AG09309 (cell line): Measurements from ENCODE around the gene ASNS.
"Not testable (repeated sequence)": the region's sequence is repeated elsewhere in the genome, so short reads cannot be mapped to it uniquely, and the experiment has no call there.

Source experiments
- DNase-seq: peaks from one replicate; pipeline ENCODE4 v3.0.0-alpha.2; 2010; ENCODE audit warnings: low read depth
- H3K4me3 ChIP-seq: 2 replicates; pipeline ENCODE4 v1.5.1; 2011; ENCODE audit warnings: mild to moderate bottlenecking, low read depth, low read length, moderate library complexity; ENCODE audit not compliant: control insufficient read depth
- CTCF ChIP-seq: IDR thresholded peaks from 2 replicates; pipeline ENCODE4 v1.5.1; 2011; ENCODE audit warnings: mild to moderate bottlenecking, low read depth, low read length, inconsistent platforms; ENCODE audit not compliant: insufficient read depth, control insufficient read depth; ENCODE audit errors: missing control alignments

The ASNS gene

GRCh38 chr7:97872025-97872669 is at the start of gene ASNS:
ASNS (minus strand) TSS chr7:97872408; CDS start chr7:97869156, 3,252 bp downstream.
- TF ChIP-seq CTCF = peak; percentile 10
- H3K4me3 ChIP-seq = peak within 1 kb of the TSS; percentile 66
- DNase-seq = peak; percentile 71

- not testable (repeated sequence) for DNase-seq, H3K4me3 ChIP-seq
These were observed 49.0 kb upstream of the ASNS start for GRCh38 chr7:97921254-97921653.

- H3K4me3 ChIP-seq, DNase-seq: not testable (repeated sequence)
These were observed 43.1 kb upstream of the ASNS start for GRCh38 chr7:97915267-97915666.

GRCh38 chr7:97912294-97912693 is 40.1 kb upstream of the ASNS start:
- DNase-seq = not testable (repeated sequence)

GRCh38 chr7:97896893-97897292 is 24.7 kb upstream of the ASNS start:
- not testable (repeated sequence) for H3K4me3 ChIP-seq, DNase-seq

More at GRCh38 chr7:97912294-97912693, 40.1 kb upstream of the ASNS start:
- H3K4me3 ChIP-seq = not testable (repeated sequence)

GRCh38 chr7:97891721-97892120 is 19.5 kb upstream of the ASNS start:
- not testable (repeated sequence) for H3K4me3 ChIP-seq

GRCh38 chr7:97879527-97879926 is 7.3 kb upstream of the ASNS start:
- DNase-seq, H3K4me3 ChIP-seq: not testable (repeated sequence)

More at GRCh38 chr7:97891721-97892120, 19.5 kb upstream of the ASNS start:
- not testable (repeated sequence) for DNase-seq

GRCh38 chr7:97874894-97875293 is 2.7 kb upstream of the ASNS start:
- DNase-seq, H3K4me3 ChIP-seq: not testable (repeated sequence)

- TF ChIP-seq CTCF = no peak
- no peak overlapping the region for H3K4me3 ChIP-seq
- DNase-seq = no peak
These were observed 1.4 kb upstream of the ASNS start for GRCh38 chr7:97873606-97874005.

- TF ChIP-seq CTCF = no peak
- DNase-seq = no peak
- peak overlapping the region; percentile 66 for H3K4me3 ChIP-seq
These were observed 566 bp downstream of the ASNS start for GRCh38 chr7:97871659-97872024.

- H3K4me3 ChIP-seq = no peak overlapping the region
- TF ChIP-seq CTCF = no peak
- DNase-seq = no peak
These were observed 3.4 kb downstream of the ASNS start for GRCh38 chr7:97868788-97869187.
